Measurements from ENCODE around the gene ACKR3.

Gene ACKR3

DNA sequence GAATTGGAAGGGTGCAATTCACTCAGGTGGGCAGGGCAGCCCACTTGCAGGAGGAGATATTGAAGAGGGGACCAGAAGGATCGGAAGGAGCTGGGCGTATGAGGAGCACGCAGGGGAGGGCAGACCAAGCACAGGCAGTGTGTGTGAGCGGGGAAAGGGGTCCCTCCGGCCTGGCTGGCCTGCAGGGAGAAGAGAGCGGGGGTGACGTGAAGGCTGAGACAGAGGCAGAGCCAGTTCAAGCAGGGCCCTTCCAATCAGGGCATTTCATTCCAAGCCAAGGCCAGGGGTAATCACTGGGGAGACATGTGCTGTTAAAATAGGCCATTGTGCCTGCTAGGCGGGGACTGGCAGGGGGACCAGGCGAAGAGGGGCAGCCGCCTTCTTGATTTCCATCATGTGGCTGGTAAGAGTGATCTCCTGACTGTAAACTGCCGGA lies 62.2 kb downstream of the ACKR3 start:
- no peak for DNase-seq (ENCODE audit: low read depth)

Measured in stimulated activated CD4-positive, alpha-beta T cell treated with anti-CD3 and anti-CD28 coated beads, Interleukin-2, amount 100 ng/mL, for 4 hours (primary cell).